HepG2 (cell line): ENCODE results near the gene PDK2. TPM values are rescaled to one million over a fixed set of nuclear protein-coding genes. Genes with fewer than 3 reads are reported as not detected.
A peak's percentile ranks its signal among the peaks of the same experiment; 100 is the strongest.

ENCODE experiments used
- ARHGAP35 ChIP-seq: sonication (generic); formaldehyde crosslinking; IDR thresholded peaks from 2 replicates; pipeline ENCODE4 v1.9.0; 2022; ENCODE audit warnings: mild to moderate bottlenecking, inconsistent platforms, moderate library complexity, missing genetic modification reagents, borderline replicate concordance
- CBX1 ChIP-seq: IDR thresholded peaks from one replicate; pipeline ENCODE4 v1.6.1; 2016; ENCODE audit warnings: antibody characterized with exemption, low read depth
- DR1 ChIP-seq: sonication (generic); formaldehyde crosslinking; IDR thresholded peaks from 2 replicates; pipeline ENCODE4 v1.8.0; 2021; ENCODE audit warnings: mild to moderate bottlenecking, missing genetic modification reagents, inconsistent platforms
- DRAP1 ChIP-seq: IDR thresholded peaks from 2 replicates; pipeline ENCODE4 v1.6.1; 2016; ENCODE audit warnings: missing genetic modification reagents, missing compliant biosample characterization
- ELF4 ChIP-seq: sonication (generic); formaldehyde crosslinking; IDR thresholded peaks from 2 replicates; pipeline ENCODE4 v1.5.0; 2020; ENCODE audit warnings: missing genetic modification reagents, mild to moderate bottlenecking, moderate library complexity, borderline replicate concordance
- ERF ChIP-seq: IDR thresholded peaks from 2 replicates; pipeline ENCODE4 v1.6.1; 2018; ENCODE audit warnings: missing biosample characterization, missing genetic modification reagents
- HNF4A ChIP-seq: sonication (generic); formaldehyde crosslinking; IDR thresholded peaks from 2 replicates; pipeline ENCODE4 v1.4.0; 2020; ENCODE audit warnings: missing genetic modification reagents
- KDM2A ChIP-seq: sonication (generic); formaldehyde crosslinking; IDR thresholded peaks from 2 replicates; pipeline ENCODE4 v1.4.0; 2020; ENCODE audit warnings: low read depth, missing genetic modification reagents, borderline replicate concordance
- MAF1 ChIP-seq: sonication (generic); formaldehyde crosslinking; IDR thresholded peaks from 2 replicates; pipeline ENCODE4 v1.5.0; 2020; ENCODE audit warnings: missing genetic modification reagents, borderline replicate concordance
- NFRKB ChIP-seq: fragments of 450-650 bp; IDR thresholded peaks from 2 replicates; pipeline ENCODE4 v1.6.1; 2017
- RARG ChIP-seq: sonication (generic); formaldehyde crosslinking; IDR thresholded peaks from 2 replicates; pipeline ENCODE4 v1.4.0; 2020; ENCODE audit warnings: low read depth, mild to moderate bottlenecking, missing genetic modification reagents
- SOX6 ChIP-seq, 2 experiments: fragments of 450-650 bp in 1 of 2; sonication (generic) in 1 of 2; formaldehyde crosslinking in 1 of 2; IDR thresholded peaks; 2 replicates each; pipeline versions ENCODE4 v1.4.0 to v1.6.1; 2017 to 2020; ENCODE audit warnings: antibody characterized with exemption in 1 of 2, mild to moderate bottlenecking in 1 of 2, missing genetic modification reagents in 1 of 2
- ZC3H13 ChIP-seq: sonication (generic); formaldehyde crosslinking; IDR thresholded peaks from 2 replicates; pipeline ENCODE4 v1.8.1; 2023; ENCODE audit warnings: mild to moderate bottlenecking, missing genetic modification reagents, moderate library complexity
- ZC3H4 ChIP-seq: sonication (generic); formaldehyde crosslinking; IDR thresholded peaks from 2 replicates; pipeline ENCODE4 v1.4.0; 2020; ENCODE audit warnings: missing genetic modification reagents, borderline replicate concordance
- ZNF251 ChIP-seq: sonication (generic); formaldehyde crosslinking; IDR thresholded peaks from 2 replicates; pipeline ENCODE4 v1.9.0; 2021; ENCODE audit warnings: mild to moderate bottlenecking, missing genetic modification reagents
- ZNF281 ChIP-seq: sonication (generic); formaldehyde crosslinking; IDR thresholded peaks from 2 replicates; pipeline ENCODE4 v1.4.0; 2020; ENCODE audit warnings: missing genetic modification reagents, borderline replicate concordance
- ZNF333 ChIP-seq: sonication (generic); formaldehyde crosslinking; IDR thresholded peaks from 2 replicates; pipeline ENCODE4 v1.4.0; 2020; ENCODE audit warnings: mild to moderate bottlenecking, missing genetic modification reagents, borderline replicate concordance
- ZNF747 ChIP-seq: sonication (generic); formaldehyde crosslinking; IDR thresholded peaks from 2 replicates; pipeline ENCODE4 v1.8.1; 2023; ENCODE audit warnings: missing genetic modification reagents, mild to moderate bottlenecking, borderline replicate concordance
- ZNF768 ChIP-seq: sonication (generic); formaldehyde crosslinking; IDR thresholded peaks from 2 replicates; pipeline ENCODE4 v1.4.0; 2020; ENCODE audit warnings: missing genetic modification reagents
- polyA plus RNA-seq, 8 experiments: library from polyadenylated mRNA; depleted of rRNA in 3 of 8; stranded (reverse) in 7 of 8; unstranded in 1 of 8; fragments of >200 nt; fragmentation: Illumina TruSeq in 4 of 8; extraction: Trizol in 4 of 8; gene quantifications; 2 replicates each; pipeline versions ENCODE4 v1.2.1 to v1.2.3, GENCODE V29; 2011 to 2016; ENCODE audit warnings: low read depth in 4 of 8, missing spikeins in 1 of 8, mixed read lengths in 1 of 8; ENCODE audit not compliant: insufficient read depth in 1 of 8
- total RNA-seq, 5 experiments: library from RNA; depleted of rRNA; stranded (reverse); fragments of >200 nt; fragmentation: Illumina TruSeq; extraction: Trizol; gene quantifications; 2 replicates each; pipeline ENCODE4 v1.2.3, GENCODE V29; 2016; ENCODE audit warnings: low read depth in 1 of 5
- TF ChIP-seq, protein P1 (sequence below): sonication (generic); formaldehyde crosslinking; IDR thresholded peaks from 2 replicates; pipeline ENCODE4 v1.4.0; 2020; ENCODE audit warnings: missing genetic modification reagents
- TF ChIP-seq, protein P2 (sequence below): sonication (generic); formaldehyde crosslinking; IDR thresholded peaks from 2 replicates; pipeline ENCODE4 v1.5.0; 2020; ENCODE audit warnings: mild to moderate bottlenecking, missing genetic modification reagents, moderate library complexity

The PDK2 gene
- total and polyA plus RNA-seq, 2 of the 13 experiments (the other 11 are each of a cell fraction or from before 2014, with no cell fraction given) = 18.5 to 59.7 TPM

- TF ChIP-seq, protein P1, sequence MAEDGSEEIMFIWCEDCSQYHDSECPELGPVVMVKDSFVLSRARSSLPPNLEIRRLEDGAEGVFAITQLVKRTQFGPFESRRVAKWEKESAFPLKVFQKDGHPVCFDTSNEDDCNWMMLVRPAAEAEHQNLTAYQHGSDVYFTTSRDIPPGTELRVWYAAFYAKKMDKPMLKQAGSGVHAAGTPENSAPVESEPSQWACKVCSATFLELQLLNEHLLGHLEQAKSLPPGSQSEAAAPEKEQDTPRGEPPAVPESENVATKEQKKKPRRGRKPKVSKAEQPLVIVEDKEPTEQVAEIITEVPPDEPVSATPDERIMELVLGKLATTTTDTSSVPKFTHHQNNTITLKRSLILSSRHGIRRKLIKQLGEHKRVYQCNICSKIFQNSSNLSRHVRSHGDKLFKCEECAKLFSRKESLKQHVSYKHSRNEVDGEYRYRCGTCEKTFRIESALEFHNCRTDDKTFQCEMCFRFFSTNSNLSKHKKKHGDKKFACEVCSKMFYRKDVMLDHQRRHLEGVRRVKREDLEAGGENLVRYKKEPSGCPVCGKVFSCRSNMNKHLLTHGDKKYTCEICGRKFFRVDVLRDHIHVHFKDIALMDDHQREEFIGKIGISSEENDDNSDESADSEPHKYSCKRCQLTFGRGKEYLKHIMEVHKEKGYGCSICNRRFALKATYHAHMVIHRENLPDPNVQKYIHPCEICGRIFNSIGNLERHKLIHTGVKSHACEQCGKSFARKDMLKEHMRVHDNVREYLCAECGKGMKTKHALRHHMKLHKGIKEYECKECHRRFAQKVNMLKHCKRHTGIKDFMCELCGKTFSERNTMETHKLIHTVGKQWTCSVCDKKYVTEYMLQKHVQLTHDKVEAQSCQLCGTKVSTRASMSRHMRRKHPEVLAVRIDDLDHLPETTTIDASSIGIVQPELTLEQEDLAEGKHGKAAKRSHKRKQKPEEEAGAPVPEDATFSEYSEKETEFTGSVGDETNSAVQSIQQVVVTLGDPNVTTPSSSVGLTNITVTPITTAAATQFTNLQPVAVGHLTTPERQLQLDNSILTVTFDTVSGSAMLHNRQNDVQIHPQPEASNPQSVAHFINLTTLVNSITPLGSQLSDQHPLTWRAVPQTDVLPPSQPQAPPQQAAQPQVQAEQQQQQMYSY (CRISPR knock-in tag) = no peak
- TF ChIP-seq DRAP1 (CRISPR knock-in tag) (no peak), ZC3H13 (CRISPR knock-in tag) (0 out of 2 replicates have a peak, but pooled peaks have one; percentile 11), ZNF251 (CRISPR knock-in tag) (no peak), MAF1 (no peak), CBX1 (peak; percentile 20), SOX6 (IDR thresholded peaks at IDR 0.05) (no peak), SOX6 (CRISPR knock-in tag; IDR thresholded peaks at IDR 0.05) (no peak), ZNF768 (CRISPR knock-in tag) (0 out of 2 replicates have a peak, but pooled peaks have one; percentile 17), ELF4 (no peak), ERF (CRISPR knock-in tag) (no peak), RARG (CRISPR knock-in tag) (no peak), ARHGAP35 (CRISPR knock-in tag) (no peak), ZNF281 (CRISPR knock-in tag) (peak; percentile 18; the same call in 1 of the 2 replicates), ZC3H4 (0 out of 2 replicates have a peak, but pooled peaks have one; percentile 34), DR1 (CRISPR knock-in tag) (no peak), KDM2A (CRISPR knock-in tag) (0 out of 2 replicates have a peak, but pooled peaks have one; percentile 37), HNF4A (CRISPR knock-in tag) (peak; percentile 43; the same call in 1 of the 2 replicates), NFRKB (no peak), ZNF333 (CRISPR knock-in tag) (no peak), ZNF747 (no peak)
- TF ChIP-seq, protein P2, sequence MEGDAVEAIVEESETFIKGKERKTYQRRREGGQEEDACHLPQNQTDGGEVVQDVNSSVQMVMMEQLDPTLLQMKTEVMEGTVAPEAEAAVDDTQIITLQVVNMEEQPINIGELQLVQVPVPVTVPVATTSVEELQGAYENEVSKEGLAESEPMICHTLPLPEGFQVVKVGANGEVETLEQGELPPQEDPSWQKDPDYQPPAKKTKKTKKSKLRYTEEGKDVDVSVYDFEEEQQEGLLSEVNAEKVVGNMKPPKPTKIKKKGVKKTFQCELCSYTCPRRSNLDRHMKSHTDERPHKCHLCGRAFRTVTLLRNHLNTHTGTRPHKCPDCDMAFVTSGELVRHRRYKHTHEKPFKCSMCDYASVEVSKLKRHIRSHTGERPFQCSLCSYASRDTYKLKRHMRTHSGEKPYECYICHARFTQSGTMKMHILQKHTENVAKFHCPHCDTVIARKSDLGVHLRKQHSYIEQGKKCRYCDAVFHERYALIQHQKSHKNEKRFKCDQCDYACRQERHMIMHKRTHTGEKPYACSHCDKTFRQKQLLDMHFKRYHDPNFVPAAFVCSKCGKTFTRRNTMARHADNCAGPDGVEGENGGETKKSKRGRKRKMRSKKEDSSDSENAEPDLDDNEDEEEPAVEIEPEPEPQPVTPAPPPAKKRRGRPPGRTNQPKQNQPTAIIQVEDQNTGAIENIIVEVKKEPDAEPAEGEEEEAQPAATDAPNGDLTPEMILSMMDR (CRISPR knock-in tag) = 0 out of 2 replicates have a peak, but pooled peaks have one; percentile 2
Observed at GRCh38 chr17:50113624-50114320, 18.6 kb downstream of the PDK2 start (continued).
